HUES6 (cell line): Measurements from ENCODE around the gene VWA8.

ENCODE experiments used
- H3K27ac ChIP-seq: 2 replicates; pipeline ENCODE4 v1.7.0; 2013; ENCODE audit warnings: low read depth, mild to moderate bottlenecking, low read length, inconsistent platforms
- H3K27me3 ChIP-seq: 2 replicates; pipeline ENCODE4 v1.6.1; 2013; ENCODE audit warnings: low read length; ENCODE audit not compliant: control insufficient read depth, insufficient read depth
- H3K36me3 ChIP-seq: 2 replicates; pipeline ENCODE4 v1.6.1; 2013; ENCODE audit warnings: low read length; ENCODE audit not compliant: control insufficient read depth, insufficient read depth
- H3K4me1 ChIP-seq: 2 replicates; pipeline ENCODE4 v1.6.1; 2013; ENCODE audit warnings: low read length; ENCODE audit not compliant: control insufficient read depth, insufficient read depth
- H3K4me3 ChIP-seq: 2 replicates; pipeline ENCODE4 v1.5.1; 2013; ENCODE audit warnings: low read depth, low read length
- H3K9ac ChIP-seq: one replicate; pipeline ENCODE4 v1.6.1; 2013; ENCODE audit warnings: mild to moderate bottlenecking, low read length
- H3K9me3 ChIP-seq: 2 replicates; pipeline ENCODE4 v1.6.1; 2013; ENCODE audit warnings: low read depth, low read length; ENCODE audit not compliant: control insufficient read depth, insufficient read depth

VWA8 gene

DNA sequence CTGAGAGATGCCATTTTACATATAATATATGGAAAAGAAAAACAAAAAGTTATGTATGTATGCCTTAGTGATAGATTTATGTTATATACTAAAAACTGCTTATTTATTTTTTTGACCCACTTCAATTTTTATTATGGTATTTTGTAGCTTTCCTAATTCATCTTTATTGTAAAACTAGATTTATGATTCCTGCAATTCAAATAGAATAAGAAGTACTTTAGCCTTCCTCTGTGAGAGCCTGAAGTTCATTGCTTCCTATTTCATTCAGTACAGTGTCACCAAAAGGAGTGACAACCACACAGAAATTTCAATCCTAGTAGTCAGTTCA, 345.4 kb downstream of the VWA8 start:
- no peaks in the 10 kb centered on the region; the same call in 1 of the 2 replicates for H3K4me1 ChIP-seq
- H3K9me3 ChIP-seq = no peaks in the 10 kb centered on the region
- no peaks in the 10 kb centered on the region for H3K27me3 ChIP-seq
- H3K9ac ChIP-seq = no peak overlapping the region
- no peak overlapping the region for H3K4me3 ChIP-seq
- peaks cover 11% of the 10 kb centered on the region; the same call in 1 of the 2 replicates for H3K36me3 ChIP-seq
- no peak overlapping the region for H3K27ac ChIP-seq

GRCh38 chr13:41614671-41615527, 346.0 kb downstream of the VWA8 start:
- no peaks in the 10 kb centered on the region; the same call in 1 of the 2 replicates for H3K4me1 ChIP-seq

DNA sequence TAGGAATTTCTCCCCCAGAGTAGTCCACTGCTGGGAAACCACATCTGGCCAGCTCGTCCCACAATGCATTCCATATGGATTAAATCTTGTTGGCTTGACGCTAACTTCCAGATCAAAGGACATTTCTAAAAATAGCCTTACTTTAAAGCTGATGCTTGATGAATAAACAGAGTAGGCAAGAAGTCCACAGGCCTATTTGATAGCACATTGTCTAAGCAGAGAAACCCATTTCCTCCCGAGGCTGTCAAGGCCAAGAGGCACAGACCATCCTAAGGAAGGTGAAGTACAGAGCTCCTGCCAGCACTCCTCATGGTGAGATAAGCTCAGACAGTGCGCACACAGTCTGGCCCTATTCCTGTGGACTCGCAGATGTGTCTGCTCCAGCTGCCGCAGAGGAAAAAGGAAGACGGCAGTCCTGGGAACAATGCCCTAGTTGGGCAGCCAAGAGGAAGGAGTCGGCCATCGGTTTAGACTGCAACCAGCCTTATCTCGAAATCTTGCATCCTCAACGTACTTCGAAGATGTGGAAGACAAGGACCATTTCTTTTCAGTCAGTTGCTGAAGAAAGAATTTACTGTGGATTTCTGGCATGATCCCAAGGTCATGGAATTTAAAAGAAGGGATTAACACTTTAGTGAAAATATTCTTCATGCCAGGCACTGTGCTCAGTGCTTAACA, 346.8 kb downstream of the VWA8 start:
- Histone ChIP-seq H3K36me3 (peaks cover 14% of the 10 kb centered on the region; the same call in 1 of the 2 replicates), H3K4me3 (no peak overlapping the region), H3K9me3 (no peaks in the 10 kb centered on the region), H3K27me3 (no peaks in the 10 kb centered on the region), H3K4me1 (no peaks in the 10 kb centered on the region; the same call in 1 of the 2 replicates), H3K27ac (no peak overlapping the region), H3K9ac (no peak overlapping the region)

More at GRCh38 chr13:41614671-41615527, 346.0 kb downstream of the VWA8 start:
- Histone ChIP-seq H3K9ac (no peak overlapping the region), H3K36me3 (peaks cover 14% of the 10 kb centered on the region; the same call in 1 of the 2 replicates), H3K27me3 (no peaks in the 10 kb centered on the region), H3K9me3 (no peaks in the 10 kb centered on the region), H3K4me3 (no peak overlapping the region), H3K27ac (no peak overlapping the region)

DNA sequence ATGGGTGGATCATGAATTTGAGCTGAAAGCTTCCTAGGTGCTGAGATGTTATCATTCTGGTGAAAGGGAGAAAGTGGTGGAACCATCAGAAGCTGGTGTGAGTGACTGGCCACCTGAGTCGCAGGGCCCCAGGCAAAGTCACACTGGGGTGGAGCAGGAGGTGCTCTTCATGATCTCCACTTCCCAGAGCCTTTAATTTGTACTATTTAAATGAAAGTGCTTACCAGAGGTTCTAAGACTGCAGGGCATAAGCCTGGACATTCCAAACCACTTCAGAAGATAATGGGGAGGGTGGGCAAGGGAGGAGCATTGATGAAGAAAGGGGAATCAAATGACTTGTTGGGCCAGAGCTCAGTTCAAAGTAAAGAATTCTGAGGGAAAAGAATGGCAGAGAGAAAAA, 347.4 kb downstream of the VWA8 start:
- H3K4me1 ChIP-seq = no peaks in the 10 kb centered on the region; the same call in 1 of the 2 replicates
- H3K27me3 ChIP-seq = no peaks in the 10 kb centered on the region
- no peaks in the 10 kb centered on the region for H3K9me3 ChIP-seq
- no peak overlapping the region for H3K27ac ChIP-seq
- no peak overlapping the region for H3K4me3 ChIP-seq
- peaks cover 18% of the 10 kb centered on the region; the same call in 1 of the 2 replicates for H3K36me3 ChIP-seq
- no peak overlapping the region for H3K9ac ChIP-seq

- Histone ChIP-seq H3K9me3 (no peaks in the 10 kb centered on the region), H3K36me3 (peaks cover 24% of the 10 kb centered on the region; the same call in 1 of the 2 replicates), H3K27ac (no peak overlapping the region)
Measured at GRCh38 chr13:41611385-41611784, 349.5 kb downstream of the VWA8 start.

DNA sequence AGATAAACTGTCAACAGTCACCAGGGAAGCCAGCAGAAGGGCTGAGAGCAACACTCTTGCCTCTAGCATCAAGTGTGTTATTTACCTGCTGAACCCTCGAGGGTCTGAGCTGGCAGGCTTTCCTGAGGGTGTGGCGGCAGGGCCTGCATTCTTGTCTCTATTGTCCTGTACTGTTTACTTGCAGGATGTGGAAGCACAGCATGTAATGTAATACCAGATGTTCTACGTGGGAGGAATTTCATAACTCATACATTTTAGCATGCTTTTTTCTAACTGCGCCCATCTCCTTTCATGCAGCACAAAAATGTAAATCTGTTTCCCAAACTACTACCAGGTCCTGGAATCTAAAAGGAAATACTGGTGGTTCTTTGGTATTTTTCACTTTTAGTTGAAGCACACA, 350.5 kb downstream of the VWA8 start:
- Histone ChIP-seq H3K27me3 (no peaks in the 10 kb centered on the region), H3K4me3 (no peak overlapping the region), H3K9me3 (no peaks in the 10 kb centered on the region), H3K27ac (no peak overlapping the region), H3K36me3 (peaks cover 24% of the 10 kb centered on the region; the same call in 1 of the 2 replicates), H3K4me1 (no peaks in the 10 kb centered on the region; the same call in 1 of the 2 replicates), H3K9ac (no peak overlapping the region)

More at GRCh38 chr13:41611385-41611784, 349.5 kb downstream of the VWA8 start:
- Histone ChIP-seq H3K27me3 (no peaks in the 10 kb centered on the region), H3K9ac (no peak overlapping the region), H3K4me3 (no peak overlapping the region), H3K4me1 (no peaks in the 10 kb centered on the region; the same call in 1 of the 2 replicates)

DNA sequence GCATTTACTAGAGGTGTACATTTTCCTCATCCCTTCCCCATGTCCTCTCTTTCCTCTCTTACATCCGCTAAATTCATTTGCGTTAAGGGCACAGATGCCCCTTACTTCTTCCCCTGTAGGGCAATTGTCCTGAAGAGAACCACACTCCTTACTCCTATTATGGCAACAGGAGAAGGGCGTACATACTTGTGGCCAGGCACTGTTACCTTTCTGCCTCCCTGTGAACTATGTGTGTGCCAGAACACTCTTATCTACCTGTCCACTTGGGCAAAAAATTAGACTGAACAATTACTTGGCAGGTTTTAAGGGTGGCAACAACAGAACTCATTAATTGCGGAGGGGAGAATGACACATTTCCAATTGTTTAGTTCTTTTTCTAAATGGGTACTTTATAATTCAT, 351.1 kb downstream of the VWA8 start:
- Histone ChIP-seq H3K36me3 (peaks cover 25% of the 10 kb centered on the region; the same call in 1 of the 2 replicates), H3K4me3 (no peak overlapping the region), H3K27me3 (no peaks in the 10 kb centered on the region), H3K27ac (no peak overlapping the region), H3K4me1 (no peaks in the 10 kb centered on the region; the same call in 1 of the 2 replicates), H3K9ac (no peak overlapping the region), H3K9me3 (no peaks in the 10 kb centered on the region)

DNA sequence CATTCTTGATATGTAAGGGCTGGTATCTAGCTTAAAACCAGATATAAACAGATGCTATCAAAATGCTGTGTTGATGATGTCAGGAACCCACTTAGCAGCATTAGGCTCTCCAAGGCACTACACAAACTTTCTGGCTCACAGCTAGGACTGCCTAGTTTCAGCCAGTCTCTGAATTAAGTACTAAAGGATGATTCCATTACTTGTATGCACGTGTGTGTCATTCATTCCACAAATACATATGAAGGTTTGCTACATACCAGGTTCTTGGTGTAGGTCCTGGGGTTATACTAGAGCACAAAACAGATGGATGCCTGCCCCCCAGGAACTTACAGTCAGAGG, 352.1 kb downstream of the VWA8 start:
- Histone ChIP-seq H3K4me3 (no peak overlapping the region), H3K4me1 (no peaks in the 10 kb centered on the region; the same call in 1 of the 2 replicates), H3K36me3 (peaks cover 24% of the 10 kb centered on the region; the same call in 1 of the 2 replicates), H3K27me3 (no peaks in the 10 kb centered on the region), H3K9ac (no peak overlapping the region), H3K9me3 (no peaks in the 10 kb centered on the region), H3K27ac (no peak overlapping the region)

DNA sequence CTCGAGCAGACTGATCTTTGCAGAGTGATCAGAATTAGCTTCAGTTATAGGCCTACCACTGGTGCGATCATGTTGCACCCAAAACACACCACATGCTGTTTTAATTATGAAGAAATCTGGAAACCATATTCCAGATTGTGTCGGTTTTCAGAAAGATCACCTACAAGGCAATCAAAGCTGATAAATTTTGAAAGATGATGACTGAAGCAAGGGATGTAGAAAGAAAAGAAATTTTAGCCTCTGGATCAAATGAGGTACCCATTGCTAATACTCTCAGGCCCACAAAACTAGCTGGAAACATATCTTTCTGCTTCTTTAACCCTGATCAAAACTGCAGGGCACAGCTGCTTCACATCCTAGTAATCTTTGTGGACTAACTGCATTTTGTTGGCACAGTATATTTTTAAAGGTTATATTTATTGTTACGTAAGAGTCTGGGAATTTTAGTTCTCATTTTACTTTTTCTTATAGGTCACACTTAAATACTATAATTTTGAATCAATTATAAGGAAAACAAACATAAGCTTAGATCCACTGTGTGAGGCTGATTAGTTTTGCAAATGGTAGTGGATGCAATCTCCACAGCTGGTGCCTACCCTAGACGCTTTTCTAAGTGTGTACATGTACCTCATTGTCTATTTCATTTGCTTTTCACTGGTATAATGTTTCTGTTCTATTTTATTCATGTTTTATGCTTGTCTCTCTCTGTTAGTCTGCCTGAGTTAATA, 352.6 kb downstream of the VWA8 start:
- Histone ChIP-seq H3K27ac (no peak overlapping the region), H3K4me1 (no peaks in the 10 kb centered on the region)

DNA sequence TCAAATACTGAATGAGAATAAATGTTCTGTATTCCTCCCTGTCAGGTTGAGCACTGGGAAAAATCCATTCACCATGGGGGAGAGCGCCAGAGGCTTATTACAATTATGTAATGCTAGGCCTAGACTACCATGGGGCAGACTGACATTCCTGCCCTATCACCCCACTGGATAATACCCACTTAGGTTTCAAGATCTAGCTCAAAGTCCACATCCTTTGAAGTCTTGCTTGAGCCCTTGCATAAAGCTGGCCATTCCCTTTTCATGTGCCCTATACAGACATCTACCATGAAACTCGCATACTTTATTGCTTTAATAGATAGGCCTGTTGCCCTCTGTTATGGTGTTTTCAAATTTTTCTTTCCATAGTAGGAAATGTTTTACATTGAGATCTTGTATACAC, 354.3 kb downstream of the VWA8 start:
- no peak overlapping the region for H3K4me3 ChIP-seq
- H3K9ac ChIP-seq = no peak overlapping the region
- H3K9me3 ChIP-seq = no peaks in the 10 kb centered on the region
- H3K4me1 ChIP-seq = no peaks in the 10 kb centered on the region
- H3K36me3 ChIP-seq = peaks cover 24% of the 10 kb centered on the region; the same call in 1 of the 2 replicates
- no peaks in the 10 kb centered on the region for H3K27me3 ChIP-seq
- H3K27ac ChIP-seq = no peak overlapping the region

More for the DNA sequence above, 352.6 kb downstream of the VWA8 start:
- no peak overlapping the region for H3K9ac ChIP-seq
- H3K9me3 ChIP-seq = no peaks in the 10 kb centered on the region
- peaks cover 24% of the 10 kb centered on the region; the same call in 1 of the 2 replicates for H3K36me3 ChIP-seq
- no peak overlapping the region for H3K4me3 ChIP-seq
- no peaks in the 10 kb centered on the region for H3K27me3 ChIP-seq
